CD14-positive monocyte (primary cell): Measurements from ENCODE around the gene DCLRE1A. TPM values are rescaled to one million over a fixed set of nuclear protein-coding genes. Genes with fewer than 3 reads are reported as not detected.

Source experiments
- DNase-seq, 3 donors: peaks; one replicate each; pipeline ENCODE4 v3.0.0-alpha.2; 2011 to 2022
- H2AFZ ChIP-seq: 2 replicates; pipeline ENCODE4 v1.6.0; 2012; ENCODE audit warnings: mild to moderate bottlenecking, low read depth, low read length, inconsistent platforms; ENCODE audit not compliant: insufficient read depth, poor library complexity, severe bottlenecking
- H3K27ac ChIP-seq, 2 donors: 1 replicate in 1 of 2; 2 replicates in 1 of 2; pipeline ENCODE4 v1.5.1; 2012 to 2013; ENCODE audit warnings: low read length in 2 of 2, control low read depth in 1 of 2, inconsistent platforms in 1 of 2, low read depth in 1 of 2, mild to moderate bottlenecking in 1 of 2
- H3K27me3 ChIP-seq, 2 donors: one replicate each; pipeline versions ENCODE4 v1.6.0 to v1.6.1; 2011 to 2013; ENCODE audit warnings: low read length in 2 of 2; ENCODE audit not compliant: control insufficient read depth in 2 of 2, insufficient read depth in 2 of 2
- H3K36me3 ChIP-seq, 2 donors: replicated peaks in 1 of 2; 1 replicate in 1 of 2; 2 replicates in 1 of 2; pipeline versions ENCODE4 v1.5.1 to v1.6.1; 2012 to 2013; ENCODE audit warnings: low read length in 2 of 2, control low read depth in 1 of 2, inconsistent platforms in 1 of 2, mild to moderate bottlenecking in 1 of 2; ENCODE audit not compliant: insufficient read depth in 2 of 2, control insufficient read depth in 1 of 2
- H3K4me1 ChIP-seq, 2 donors: 1 replicate in 1 of 2; 2 replicates in 1 of 2; pipeline versions ENCODE4 v1.5.1 to v1.6.1; 2012 to 2013; ENCODE audit warnings: low read length in 2 of 2, control low read depth in 1 of 2, inconsistent platforms in 1 of 2, mild to moderate bottlenecking in 1 of 2, moderate library complexity in 1 of 2; ENCODE audit not compliant: insufficient read depth in 2 of 2, control insufficient read depth in 1 of 2
- H3K4me2 ChIP-seq: replicated peaks from 2 replicates; pipeline ENCODE3; 2012; ENCODE audit warnings: low read length, moderate library complexity, mild to moderate bottlenecking; ENCODE audit not compliant: poor library complexity, severe bottlenecking; ENCODE audit errors: extremely low read depth
- H3K4me3 ChIP-seq, 3 experiments: fragments of 200-600 bp in 1 of 3; sonication (generic) in 1 of 3; replicated peaks in 1 of 3; 1 replicate in 2 of 3; 2 replicates in 1 of 3; pipeline ENCODE4 v1.5.1; 2011 to 2013; ENCODE audit warnings: low read length in 3 of 3, mild to moderate bottlenecking in 3 of 3, control low read depth in 2 of 3, low read depth in 2 of 3, inconsistent platforms in 1 of 3, moderate library complexity in 1 of 3
- H3K79me2 ChIP-seq: 2 replicates; pipeline ENCODE4 v1.6.0; 2012; ENCODE audit warnings: mild to moderate bottlenecking, control low read depth, inconsistent platforms, low read length, moderate library complexity; ENCODE audit not compliant: insufficient read depth
- H3K9ac ChIP-seq: 2 replicates; pipeline ENCODE4 v1.6.0; 2017; ENCODE audit warnings: low read length, mild to moderate bottlenecking; ENCODE audit not compliant: insufficient read depth, poor library complexity, severe bottlenecking
- H3K9me3 ChIP-seq, 2 donors: replicated peaks in 1 of 2; 1 replicate in 1 of 2; 2 replicates in 1 of 2; pipeline versions ENCODE4 v1.5.1 to v1.6.1; 2012 to 2013; ENCODE audit warnings: low read length in 2 of 2, control low read depth in 1 of 2; ENCODE audit not compliant: control insufficient read depth in 1 of 2, insufficient read depth in 1 of 2
- H4K20me1 ChIP-seq: 2 replicates; pipeline ENCODE4 v1.6.0; 2012; ENCODE audit warnings: mild to moderate bottlenecking, low read length, control low read depth, moderate library complexity; ENCODE audit not compliant: insufficient read depth
- H3K27ac Mint-ChIP-seq, 7 donors: one replicate each; pipeline ENCODE4 v1.8.0; 2020; ENCODE audit warnings: mild to moderate bottlenecking in 7 of 7, mixed read lengths in 7 of 7, moderate library complexity in 6 of 7, inconsistent platforms in 2 of 7
- H3K27me3 Mint-ChIP-seq, 3 donors: one replicate each; pipeline ENCODE4 v1.8.0; 2021 to 2022; ENCODE audit warnings: low read depth in 3 of 3, mild to moderate bottlenecking in 3 of 3, mixed read lengths in 3 of 3, moderate library complexity in 3 of 3, inconsistent platforms in 1 of 3
- H3K36me3 Mint-ChIP-seq, 2 donors: one replicate each; pipeline ENCODE4 v1.8.0; 2020; ENCODE audit warnings: mixed read lengths in 2 of 2, inconsistent platforms in 1 of 2, mild to moderate bottlenecking in 1 of 2
- H3K4me1 Mint-ChIP-seq: one replicate; pipeline ENCODE4 v1.8.0; 2020; ENCODE audit warnings: mild to moderate bottlenecking, mixed read lengths
- H3K4me3 Mint-ChIP-seq, 2 donors: one replicate each; pipeline ENCODE4 v1.8.0; 2020; ENCODE audit warnings: mild to moderate bottlenecking in 2 of 2, mixed read lengths in 2 of 2, moderate library complexity in 1 of 2
- H3K9me3 Mint-ChIP-seq, 7 donors: one replicate each; pipeline ENCODE4 v1.8.0; 2020 to 2022; ENCODE audit warnings: mixed read lengths in 7 of 7, mild to moderate bottlenecking in 6 of 7, moderate library complexity in 6 of 7, inconsistent platforms in 2 of 7
- CTCF ChIP-seq: fragments of 200-600 bp; IDR thresholded peaks from one replicate; pipeline ENCODE4 v1.8.0; 2022; ENCODE audit warnings: antibody characterized with exemption, mild to moderate bottlenecking
- WGBS: methylation state at CpG from one replicate; pipeline ENCODE4 v1.1.5; 2013; ENCODE audit warnings: missing lambda C conversion rate; ENCODE audit not compliant: insufficient coverage; 5-methylcytosine and 5-hydroxymethylcytosine counted together
- intact Hi-C, 2 donors: fragments of 100-400 bp; cut with micrococcal nuclease; formaldehyde crosslinking; loops; one replicate each; pipeline versions ENCODE4 v1.15.0 to v1.15.1; 2023
- polyA plus RNA-seq, 3 donors: library from polyadenylated mRNA; depleted of rRNA in 1 of 3; unstranded in 2 of 3; stranded (reverse) in 1 of 3; fragments of 300-500 nt in 2 of 3; fragments of >200 nt in 1 of 3; fragmentation: Illumina TruSeq in 2 of 3; gene quantifications; 1 replicate in 2 of 3; 2 replicates in 1 of 3; pipeline ENCODE4 v1.2.3, GENCODE V29; 2012 to 2021

The DCLRE1A gene
- polyA plus RNA-seq, 3 donors = 1.00 to 1.3 (median 1.3) TPM

- peaks cover 27% of the 10 kb centered on the region for H3K4me1 Mint-ChIP-seq
- no peak overlapping the region for H3K27ac ChIP-seq
- peaks cover 0 to 11% (median 0%) of the 10 kb centered on the region in 7 donors for H3K9me3 Mint-ChIP-seq
- intact Hi-C loops = loop anchor here in 1 of 2 donors (10.0 kb wide), 1 partner anchor 89 kb away; no protein-coding TSS in a partner anchor
- H3K79me2 ChIP-seq = peaks cover 74% of the 10 kb centered on the region
- peaks cover 21 to 30% of the 10 kb centered on the region in 2 donors for H3K36me3 Mint-ChIP-seq
- H3K27me3 ChIP-seq = no peaks in the 10 kb centered on the region
- H3K4me3 ChIP-seq = peak overlapping the region in 1 of 3 experiments; percentile 32
- H4K20me1 ChIP-seq = peaks cover 18% of the 10 kb centered on the region
- H3K27ac Mint-ChIP-seq = peak overlapping the region in 3 of 7 donors; percentile 33 to 50 (median 44)
- H3K4me1 ChIP-seq = peaks cover 13 to 33% of the 10 kb centered on the region in 2 donors
- peak overlapping the region in 1 of 2 donors; percentile 55 for H3K4me3 Mint-ChIP-seq
- H3K9ac ChIP-seq = no peak overlapping the region
- no peak for TF ChIP-seq CTCF
- no peak overlapping the region for H2AFZ ChIP-seq
- H3K36me3 ChIP-seq = peaks cover 4 to 32% of the 10 kb centered on the region in 2 donors
- no peaks in the 10 kb centered on the region for H3K9me3 ChIP-seq
- WGBS = no CpG with 5 or more reads among the region's 3 CpGs
- H3K4me2 ChIP-seq = peak overlapping the region; percentile 51
- H3K27me3 Mint-ChIP-seq = no peaks in the 10 kb centered on the region
- DNase-seq = peak; percentile 51 to 82 (median 59)
Observed at GRCh38 chr10:113865901-113866300, 12.0 kb upstream of the DCLRE1A start.

GRCh38 chr10:113859261-113859660 is 5.4 kb upstream of the DCLRE1A start:
- no peaks in the 10 kb centered on the region for H3K27me3 ChIP-seq
- H3K9me3 ChIP-seq = no peaks in the 10 kb centered on the region
- no peak overlapping the region for H3K9ac ChIP-seq
- peaks cover 26 to 37% of the 10 kb centered on the region in 2 donors for H3K36me3 Mint-ChIP-seq
- H3K79me2 ChIP-seq = peaks cover 76% of the 10 kb centered on the region
- no peak overlapping the region for H3K4me2 ChIP-seq
- DNase-seq = peak in 1 of 3 donors; percentile 4
- TF ChIP-seq CTCF = no peak
- H2AFZ ChIP-seq = no peak overlapping the region
- H3K27ac Mint-ChIP-seq = peak overlapping the region in 1 of 7 donors; percentile 39
- peaks cover 11 to 35% of the 10 kb centered on the region in 2 donors for H3K36me3 ChIP-seq
- no peak overlapping the region for H3K4me3 ChIP-seq
- peak overlapping the region in 1 of 2 donors; percentile 47 for H3K27ac ChIP-seq
- intact Hi-C loops = no loop called here
- peaks cover 4% of the 10 kb centered on the region for H4K20me1 ChIP-seq
- peaks cover 21 to 38% of the 10 kb centered on the region in 2 donors for H3K4me1 ChIP-seq
- H3K4me3 Mint-ChIP-seq = no peak overlapping the region
- H3K27me3 Mint-ChIP-seq = no peaks in the 10 kb centered on the region
- WGBS = no CpG with 5 or more reads among the region's 2 CpGs
- H3K4me1 Mint-ChIP-seq = peaks cover 34% of the 10 kb centered on the region
- H3K9me3 Mint-ChIP-seq = peaks cover 0 to 9% (median 0%) of the 10 kb centered on the region in 7 donors
